ENCODE results near the gene CFAP74. TPM values are rescaled to one million over a fixed set of nuclear protein-coding genes. Genes with fewer than 3 reads are reported as not detected.

CFAP74 gene
- total RNA-seq, 1 experiment from 2014 or later: not detected

GRCh38 chr1:1910651-1911331 lies 92.8 kb downstream of the CFAP74 start:
- H3K27me3 Mint-ChIP-seq (ENCODE audit: insufficient read depth, unreplicated experiment): no peaks in the 10 kb centered on the region
- H3K9me3 Mint-ChIP-seq (ENCODE audit: unreplicated experiment): no peaks in the 10 kb centered on the region
- no peaks in the 10 kb centered on the region for H3K27me3 ChIP-seq (replicated peaks; ENCODE audit: control insufficient read depth, insufficient read depth, low read length)
- no peak overlapping the region for H3K4me3 ChIP-seq (ENCODE audit: low read depth, low read length)
- H3K4me1 ChIP-seq: peaks cover 7% of the 10 kb centered on the region; the same call in 1 of the 2 replicates
- intact Hi-C loops (cut with micrococcal nuclease; ENCODE audit: unreplicated experiment): no loop called here
- H3K9me3 ChIP-seq: no peaks in the 10 kb centered on the region
- ChIA-PET POLR2A (no interaction called here), CTCF (no interaction called here)
- no peaks in the 10 kb centered on the region for H3K36me3 Mint-ChIP-seq (ENCODE audit: insufficient read depth, unreplicated experiment)
- peak overlapping the region; percentile 36 for H3K27ac Mint-ChIP-seq (ENCODE audit: unreplicated experiment)
- TF ChIP-seq, protein P1, sequence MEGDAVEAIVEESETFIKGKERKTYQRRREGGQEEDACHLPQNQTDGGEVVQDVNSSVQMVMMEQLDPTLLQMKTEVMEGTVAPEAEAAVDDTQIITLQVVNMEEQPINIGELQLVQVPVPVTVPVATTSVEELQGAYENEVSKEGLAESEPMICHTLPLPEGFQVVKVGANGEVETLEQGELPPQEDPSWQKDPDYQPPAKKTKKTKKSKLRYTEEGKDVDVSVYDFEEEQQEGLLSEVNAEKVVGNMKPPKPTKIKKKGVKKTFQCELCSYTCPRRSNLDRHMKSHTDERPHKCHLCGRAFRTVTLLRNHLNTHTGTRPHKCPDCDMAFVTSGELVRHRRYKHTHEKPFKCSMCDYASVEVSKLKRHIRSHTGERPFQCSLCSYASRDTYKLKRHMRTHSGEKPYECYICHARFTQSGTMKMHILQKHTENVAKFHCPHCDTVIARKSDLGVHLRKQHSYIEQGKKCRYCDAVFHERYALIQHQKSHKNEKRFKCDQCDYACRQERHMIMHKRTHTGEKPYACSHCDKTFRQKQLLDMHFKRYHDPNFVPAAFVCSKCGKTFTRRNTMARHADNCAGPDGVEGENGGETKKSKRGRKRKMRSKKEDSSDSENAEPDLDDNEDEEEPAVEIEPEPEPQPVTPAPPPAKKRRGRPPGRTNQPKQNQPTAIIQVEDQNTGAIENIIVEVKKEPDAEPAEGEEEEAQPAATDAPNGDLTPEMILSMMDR (IDR thresholded peaks at IDR 0.05; ENCODE audit: insufficient read depth in 1 of 2, low read depth in 1 of 2, low read length in 1 of 2, severe bottlenecking in 1 of 2, unreplicated experiment in 1 of 2): no peak
- H3K4me3 Mint-ChIP-seq (ENCODE audit: unreplicated experiment): peak overlapping the region; percentile 64
- no peaks in the 10 kb centered on the region for H3K36me3 ChIP-seq (ENCODE audit: control insufficient read depth, insufficient read depth, low read length)
- H3K4me1 Mint-ChIP-seq (ENCODE audit: low read depth, unreplicated experiment): peaks cover 14% of the 10 kb centered on the region
- BruUV-seq (replicated peaks): no TSS peak
- DNase-seq: no peak

- Mint-ChIP-seq H3K9me3 (ENCODE audit: unreplicated experiment) (no peaks in the 10 kb centered on the region), H3K4me1 (ENCODE audit: low read depth, unreplicated experiment) (peaks cover 14% of the 10 kb centered on the region), H3K4me3 (ENCODE audit: unreplicated experiment) (peak overlapping the region; percentile 64), H3K27me3 (ENCODE audit: insufficient read depth, unreplicated experiment) (no peaks in the 10 kb centered on the region), H3K27ac (ENCODE audit: unreplicated experiment) (peak overlapping the region; percentile 36), H3K36me3 (ENCODE audit: insufficient read depth, unreplicated experiment) (no peaks in the 10 kb centered on the region)
- ChIA-PET POLR2A (no interaction called here), CTCF (interaction anchor here (1.3 kb wide), 1 partner anchor 11 kb away, joined by 7 read pairs; no protein-coding TSS in a partner anchor)
- BruUV-seq (replicated peaks): no TSS peak
- Histone ChIP-seq H3K4me3 (ENCODE audit: low read depth, low read length) (peak overlapping the region; percentile 38), H3K4me1 (peaks cover 7% of the 10 kb centered on the region; the same call in 1 of the 2 replicates), H3K36me3 (ENCODE audit: control insufficient read depth, insufficient read depth, low read length) (no peaks in the 10 kb centered on the region), H3K27me3 (replicated peaks; ENCODE audit: control insufficient read depth, insufficient read depth, low read length) (no peaks in the 10 kb centered on the region), H3K9me3 (no peaks in the 10 kb centered on the region)
- TF ChIP-seq, protein P1 (IDR thresholded peaks at IDR 0.05; ENCODE audit: insufficient read depth in 1 of 2, low read depth in 1 of 2, low read length in 1 of 2, severe bottlenecking in 1 of 2, unreplicated experiment in 1 of 2): no peak
- intact Hi-C loops (cut with micrococcal nuclease; ENCODE audit: unreplicated experiment): no loop called here
- DNase-seq: no peak
Observed at GRCh38 chr1:1910033-1910465, 93.5 kb downstream of the CFAP74 start.

GRCh38 chr1:1908506-1908791 lies 95.1 kb downstream of the CFAP74 start:
- no peak for DNase-seq
- no peaks in the 10 kb centered on the region for H3K9me3 ChIP-seq
- intact Hi-C loops (cut with micrococcal nuclease; ENCODE audit: unreplicated experiment): loop anchor here (5.0 kb wide), 1 partner anchor 66 kb away; no protein-coding TSS in a partner anchor
- ChIA-PET POLR2A (interaction anchor here (0.6 to 1.1 kb wide), 7 partner anchors 13 to 1563 kb away, joined by 3 to 8 read pairs (median 5); no protein-coding TSS in a partner anchor), CTCF (interaction anchor here (0.6 to 1.8 kb wide), 14 partner anchors 15 to 1714 kb away, joined by 3 to 16 read pairs (median 4); no protein-coding TSS in a partner anchor)
- H3K9me3 Mint-ChIP-seq (ENCODE audit: unreplicated experiment): no peaks in the 10 kb centered on the region
- BruUV-seq (replicated peaks): TSS peak; percentile 76
- H3K27me3 Mint-ChIP-seq (ENCODE audit: insufficient read depth, unreplicated experiment): no peaks in the 10 kb centered on the region
- no peaks in the 10 kb centered on the region for H3K36me3 ChIP-seq (ENCODE audit: control insufficient read depth, insufficient read depth, low read length)
- peaks cover 14% of the 10 kb centered on the region for H3K4me1 Mint-ChIP-seq (ENCODE audit: low read depth, unreplicated experiment)
- H3K36me3 Mint-ChIP-seq (ENCODE audit: insufficient read depth, unreplicated experiment): peaks cover under 1% of the 10 kb centered on the region
- TF ChIP-seq, protein P1 (IDR thresholded peaks at IDR 0.05; ENCODE audit: insufficient read depth in 1 of 2, low read depth in 1 of 2, low read length in 1 of 2, severe bottlenecking in 1 of 2, unreplicated experiment in 1 of 2): no peak
- no peaks in the 10 kb centered on the region for H3K27me3 ChIP-seq (replicated peaks; ENCODE audit: control insufficient read depth, insufficient read depth, low read length)
- H3K4me1 ChIP-seq: peaks cover 7% of the 10 kb centered on the region; the same call in 1 of the 2 replicates
- H3K4me3 ChIP-seq (ENCODE audit: low read depth, low read length): peak overlapping the region; percentile 72
- H3K27ac Mint-ChIP-seq (ENCODE audit: unreplicated experiment): no peak overlapping the region
- H3K4me3 Mint-ChIP-seq (ENCODE audit: unreplicated experiment): peak overlapping the region; percentile 64

Measured in Caco-2 (cell line).